Measurements from ENCODE around the gene DEF6. TPM values are rescaled to one million over a fixed set of nuclear protein-coding genes. Genes with fewer than 3 reads are reported as not detected.
"Not testable (repeated sequence)": the region's sequence is repeated elsewhere in the genome, so short reads cannot be mapped to it uniquely, and the experiment has no call there.

Gene DEF6
- total RNA-seq, 1 donor from 2014 or later, result 8.9 TPM

- DNase-seq (ENCODE audit: low spot score), result no peak
Measured at GRCh38 chr6:35310265-35310831, 12.7 kb downstream of the DEF6 start.

GRCh38 chr6:35311390-35312075 is 13.9 kb downstream of the DEF6 start:
- DNase-seq (ENCODE audit: low spot score), result no peak

GRCh38 chr6:35312076-35312800 is 14.6 kb downstream of the DEF6 start:
- DNase-seq (ENCODE audit: low spot score), result no peak

DNA sequence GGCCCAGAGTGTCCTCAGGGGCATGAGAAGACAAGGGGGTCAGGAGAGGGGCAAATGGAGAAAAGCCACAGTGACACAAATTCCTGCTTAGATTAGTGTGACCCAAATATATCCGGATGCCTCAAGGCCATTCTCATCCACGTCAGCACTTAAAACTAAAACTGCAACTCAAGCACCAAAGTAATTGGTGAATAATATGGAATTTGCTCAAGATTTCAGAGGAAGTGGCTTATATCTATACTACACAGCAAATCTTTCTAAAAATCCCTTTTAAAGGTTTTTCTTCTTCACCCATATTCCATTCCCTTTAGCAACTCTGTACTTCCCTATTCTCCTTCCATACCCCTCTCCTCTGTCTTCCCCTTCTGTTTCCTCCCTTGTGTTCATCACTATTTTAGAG is 15.2 kb downstream of the DEF6 start:
- DNase-seq (ENCODE audit: low spot score), result no peak

DNA sequence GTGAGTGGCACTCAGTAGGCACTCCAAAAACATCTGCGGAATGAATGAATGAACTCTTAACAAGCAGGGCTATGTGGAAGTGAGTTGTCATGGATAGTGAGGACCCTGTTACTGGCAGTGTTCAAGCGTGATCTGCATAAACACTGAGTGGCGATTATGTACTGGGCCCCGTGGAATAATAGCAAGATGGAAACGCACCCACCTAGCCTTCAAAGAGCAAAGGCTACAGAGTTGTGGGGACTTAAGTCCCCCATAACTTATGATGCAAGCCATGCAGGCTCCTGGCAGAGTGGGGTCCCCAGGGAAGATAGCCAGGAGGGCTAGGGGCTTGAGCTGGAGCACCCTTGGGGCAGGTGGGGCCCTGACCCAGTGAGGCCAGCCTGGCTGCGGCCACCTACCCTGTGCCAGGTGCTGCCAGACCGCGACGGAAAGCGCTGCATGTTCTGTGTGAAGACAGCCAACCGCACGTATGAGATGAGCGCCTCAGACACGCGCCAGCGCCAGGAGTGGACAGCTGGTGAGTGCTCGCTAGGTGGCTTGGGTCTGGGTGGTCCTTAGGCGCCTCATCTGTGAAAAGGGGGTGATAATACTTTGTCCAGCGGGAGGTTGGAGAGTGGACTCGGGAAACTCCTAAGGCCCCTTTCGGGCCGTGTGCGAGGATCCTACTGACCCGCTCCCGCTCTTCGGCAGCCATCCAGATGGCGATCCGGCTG is 20.0 kb downstream of the DEF6 start:
- DNase-seq (ENCODE audit: low spot score), result no peak

DNA sequence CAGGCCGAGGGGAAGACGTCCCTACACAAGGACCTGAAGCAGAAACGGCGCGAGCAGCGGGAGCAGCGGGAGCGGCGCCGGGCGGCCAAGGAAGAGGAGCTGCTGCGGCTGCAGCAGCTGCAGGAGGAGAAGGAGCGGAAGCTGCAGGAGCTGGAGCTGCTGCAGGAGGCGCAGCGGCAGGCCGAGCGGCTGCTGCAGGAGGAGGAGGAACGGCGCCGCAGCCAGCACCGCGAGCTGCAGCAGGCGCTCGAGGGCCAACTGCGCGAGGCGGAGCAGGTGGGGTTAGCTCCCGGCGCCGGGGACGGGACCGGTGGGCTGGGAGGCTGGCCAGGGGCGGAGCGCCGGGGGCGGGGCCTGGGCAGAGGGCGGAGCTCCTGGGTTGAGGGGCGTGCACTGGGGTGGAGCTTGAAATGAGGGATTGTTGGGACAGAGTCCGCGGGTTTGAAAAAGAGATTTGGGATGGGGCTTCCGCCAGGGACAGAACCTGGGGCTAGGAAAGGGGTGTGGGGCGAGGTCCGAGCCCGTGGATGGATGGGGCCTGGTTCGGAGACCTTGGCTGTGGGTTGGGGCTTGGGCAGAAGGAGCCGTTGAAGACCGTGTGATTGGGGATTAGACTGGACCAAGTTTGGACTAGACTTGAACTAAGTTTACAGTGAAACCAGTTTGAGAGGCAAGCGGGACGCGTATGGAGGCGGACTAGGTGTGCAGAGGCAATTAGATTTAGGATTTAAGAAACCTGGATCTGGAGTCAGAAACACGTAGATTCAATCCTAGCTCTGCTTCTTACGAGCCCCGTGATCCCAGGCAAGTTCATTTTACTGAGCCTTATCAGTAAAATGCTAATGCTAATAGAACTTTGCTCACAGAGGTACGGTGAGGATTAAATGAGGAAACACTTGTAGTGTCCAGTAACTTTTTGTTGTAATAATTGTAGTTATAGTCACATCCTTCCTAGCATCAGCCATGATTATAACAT is 20.9 kb downstream of the DEF6 start:
- peak; percentile 75 for DNase-seq (ENCODE audit: low spot score)

- no peak for DNase-seq (ENCODE audit: low spot score)
Measured at GRCh38 chr6:35319346-35320030, 21.9 kb downstream of the DEF6 start.

- no peak for DNase-seq (ENCODE audit: low spot score)
Measured at GRCh38 chr6:35320031-35320410, 22.4 kb downstream of the DEF6 start.

DNA sequence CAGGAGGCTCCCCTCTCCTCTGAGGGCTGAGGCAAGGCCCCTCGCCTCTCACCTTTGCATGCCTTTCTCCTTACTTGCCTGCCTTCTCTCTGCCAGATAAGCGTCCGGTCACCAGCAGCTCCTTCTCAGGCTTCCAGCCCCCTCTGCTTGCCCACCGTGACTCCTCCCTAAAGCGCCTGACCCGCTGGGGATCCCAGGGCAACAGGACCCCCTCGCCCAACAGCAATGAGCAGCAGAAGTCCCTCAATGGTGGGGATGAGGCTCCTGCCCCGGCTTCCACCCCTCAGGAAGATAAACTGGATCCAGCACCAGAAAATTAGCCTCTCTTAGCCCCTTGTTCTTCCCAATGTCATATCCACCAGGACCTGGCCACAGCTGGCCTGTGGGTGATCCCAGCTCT is 23.5 kb downstream of the DEF6 start:
- no peak for DNase-seq (ENCODE audit: low spot score)

- peak; percentile 51 for DNase-seq (ENCODE audit: low spot score)
Measured at GRCh38 chr6:35327349-35328027, 29.9 kb downstream of the DEF6 start.

DNA sequence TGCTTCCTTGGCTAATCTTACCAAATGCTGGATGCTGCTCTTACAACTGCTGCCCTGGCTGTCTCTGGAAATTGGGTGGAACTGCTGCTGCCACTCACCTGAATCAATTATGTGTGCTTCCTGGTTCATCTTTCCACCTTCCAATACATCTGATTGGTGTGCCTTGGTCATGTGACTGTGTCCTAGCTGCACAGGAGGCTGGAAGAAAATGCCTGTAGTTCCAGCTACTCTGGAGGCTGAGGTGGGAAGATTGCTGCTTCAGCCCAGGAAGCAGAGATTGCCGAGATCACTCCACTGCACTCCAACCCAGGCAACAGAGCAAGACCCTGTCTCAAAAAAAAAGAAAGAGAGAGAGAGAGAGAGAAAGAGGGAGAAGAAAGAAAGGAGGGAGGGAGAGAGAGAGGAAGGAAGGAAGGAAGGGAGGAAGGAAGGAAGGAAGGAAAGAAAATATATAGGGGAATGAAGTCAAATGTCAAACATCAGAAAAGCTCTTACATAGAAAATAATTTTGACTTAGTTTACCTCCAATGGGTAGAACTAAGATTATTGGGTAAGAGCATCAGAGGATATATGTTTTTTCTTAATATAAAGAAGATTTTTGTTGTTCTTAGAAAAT is 30.6 kb downstream of the DEF6 start:
- no peak for DNase-seq (ENCODE audit: low spot score)

DNA sequence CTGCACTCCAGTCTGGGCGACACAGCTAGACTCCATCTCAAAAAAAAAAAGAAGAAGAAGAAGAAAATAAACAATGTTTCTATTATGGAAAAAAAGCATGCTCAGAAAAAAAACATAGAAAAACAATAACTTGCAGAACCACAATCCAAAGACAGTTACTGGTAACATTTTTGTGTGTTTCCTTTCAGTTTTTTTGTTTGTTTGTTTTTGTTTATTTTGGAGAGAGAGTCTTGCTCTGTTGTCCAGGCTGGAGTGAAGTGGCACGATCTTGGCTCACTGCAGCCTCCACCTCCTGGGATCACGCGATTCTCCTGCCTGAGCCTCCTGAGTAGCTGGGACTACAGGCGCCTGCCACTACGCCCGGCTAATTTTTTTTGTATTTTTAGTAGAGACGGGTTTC is 31.3 kb downstream of the DEF6 start:
- DNase-seq (ENCODE audit: low spot score), result not testable (repeated sequence)

- DNase-seq (ENCODE audit: low spot score), result no peak
Measured at GRCh38 chr6:35330541-35331119, 33.0 kb downstream of the DEF6 start.

DNA sequence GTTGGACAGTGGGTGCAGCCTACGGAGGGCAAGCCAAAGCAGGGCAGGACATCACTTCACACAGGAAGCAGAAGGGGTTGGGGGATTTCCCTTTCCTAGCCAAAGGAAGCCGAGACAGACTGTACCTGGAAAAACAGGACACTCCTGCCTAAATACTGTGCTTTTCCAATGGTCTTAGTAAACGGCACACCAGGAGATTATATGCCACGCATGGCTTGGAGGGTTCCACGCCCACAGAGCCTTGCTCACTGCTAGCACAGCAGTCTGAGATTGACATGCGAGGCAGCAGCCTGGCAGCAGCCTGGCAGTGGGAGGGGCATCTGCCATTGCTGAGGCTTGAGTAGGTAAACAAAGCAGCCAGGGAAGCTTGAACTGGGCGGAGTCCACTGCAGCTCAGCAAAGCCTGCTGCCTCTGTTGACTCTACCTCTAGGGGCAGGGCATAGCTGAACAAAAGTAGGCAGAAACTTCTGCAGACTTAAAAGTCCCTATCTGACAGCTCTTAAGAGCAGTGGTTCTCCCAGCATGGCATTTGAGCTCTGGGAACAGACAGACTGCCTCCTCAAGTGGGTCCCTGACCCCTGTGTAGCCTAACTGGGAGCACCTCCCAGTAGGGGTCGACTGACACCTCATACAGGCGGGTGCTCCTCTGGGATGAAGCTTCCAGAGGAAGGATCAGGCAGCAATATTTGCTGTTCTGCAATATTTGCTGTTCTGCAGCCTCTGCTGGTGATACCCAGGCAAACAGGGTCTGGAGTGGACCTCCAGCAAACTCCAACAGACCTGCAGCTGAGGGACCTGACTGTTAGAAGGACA is 34.7 kb downstream of the DEF6 start:
- not testable (repeated sequence) for DNase-seq (ENCODE audit: low spot score)

- DNase-seq (ENCODE audit: low spot score), result no peak
Measured at GRCh38 chr6:35341557-35341956, 43.9 kb downstream of the DEF6 start.

DNA sequence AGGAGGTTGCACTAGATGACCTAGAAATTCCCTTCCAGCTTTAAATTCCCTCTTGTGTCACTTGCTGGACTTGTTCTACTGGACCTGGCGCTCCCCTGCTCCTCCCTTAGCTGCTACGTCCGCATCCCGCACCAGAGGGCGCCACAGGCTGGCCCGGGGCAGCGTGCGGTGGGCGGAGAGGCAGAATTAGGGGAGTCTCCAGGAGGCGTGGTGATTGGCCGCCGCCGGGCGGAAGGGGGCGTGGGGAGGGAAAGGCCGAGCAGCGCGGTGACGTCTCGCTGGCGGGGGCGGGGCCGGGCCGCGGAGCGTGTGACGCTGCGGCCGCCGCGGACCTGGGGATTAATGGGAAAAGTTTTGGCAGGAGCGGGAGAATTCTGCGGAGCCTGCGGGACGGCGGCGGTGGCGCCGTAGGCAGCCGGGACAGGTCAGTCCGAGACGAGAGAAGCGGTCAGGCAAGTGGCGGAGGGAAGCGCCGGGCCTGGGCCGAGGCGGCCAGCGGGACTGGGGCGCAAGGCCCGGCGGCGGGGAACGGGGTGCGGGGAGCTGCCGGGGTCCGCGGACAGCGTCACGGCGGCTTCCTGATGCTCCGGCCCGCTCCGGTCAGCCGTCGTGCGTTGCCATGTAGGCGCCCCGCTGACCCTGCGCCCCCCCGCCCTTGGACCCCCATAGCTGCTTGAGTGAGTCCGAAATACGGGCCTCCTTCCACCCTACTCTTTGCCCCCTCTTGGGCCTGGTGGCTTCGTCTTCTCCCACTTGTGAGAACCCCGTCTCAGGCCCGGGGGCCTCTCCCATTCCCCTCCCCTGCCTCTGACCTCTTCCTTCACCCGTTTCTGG is 44.9 kb downstream of the DEF6 start, which contains the start of gene PPARD:
TSS of gene PPARD (plus strand) at position 301 of the 834 bp plus-strand sequence. CDS start 68,530 bp downstream, outside the sequence.
- DNase-seq (ENCODE audit: low spot score), result peak; percentile 98
